Renal cortex interstitium (tissue), 11 donors: ENCODE measurements around the gene MYOM1. TPM values are rescaled to one million over a fixed set of nuclear protein-coding genes. Genes with fewer than 3 reads are reported as not detected.
"Not testable (repeated sequence)": the region's sequence is repeated elsewhere in the genome, so short reads cannot be mapped to it uniquely, and the experiment has no call there.

Experiments used
- DNase-seq, 11 donors: peaks; one replicate each; pipeline ENCODE4 v3.0.0-alpha.2; 2013; ENCODE audit warnings: low read depth in 9 of 11, low spot score in 4 of 11; ENCODE audit errors: extremely low read depth in 1 of 11
- polyA plus RNA-seq, 3 donors: library from polyadenylated mRNA; unstranded; fragments of 120-200 nt; gene quantifications; one replicate each; pipeline ENCODE4 v1.2.1, GENCODE V29; 2013; ENCODE audit not compliant: insufficient read length in 3 of 3

The MYOM1 gene
- polyA plus RNA-seq, 3 donors, result 8.1 to 10.2 (median 8.6) TPM

- DNase-seq, result not testable (repeated sequence)
Measured at GRCh38 chr18:3028115-3028514, 191.7 kb downstream of the MYOM1 start.

DNA sequence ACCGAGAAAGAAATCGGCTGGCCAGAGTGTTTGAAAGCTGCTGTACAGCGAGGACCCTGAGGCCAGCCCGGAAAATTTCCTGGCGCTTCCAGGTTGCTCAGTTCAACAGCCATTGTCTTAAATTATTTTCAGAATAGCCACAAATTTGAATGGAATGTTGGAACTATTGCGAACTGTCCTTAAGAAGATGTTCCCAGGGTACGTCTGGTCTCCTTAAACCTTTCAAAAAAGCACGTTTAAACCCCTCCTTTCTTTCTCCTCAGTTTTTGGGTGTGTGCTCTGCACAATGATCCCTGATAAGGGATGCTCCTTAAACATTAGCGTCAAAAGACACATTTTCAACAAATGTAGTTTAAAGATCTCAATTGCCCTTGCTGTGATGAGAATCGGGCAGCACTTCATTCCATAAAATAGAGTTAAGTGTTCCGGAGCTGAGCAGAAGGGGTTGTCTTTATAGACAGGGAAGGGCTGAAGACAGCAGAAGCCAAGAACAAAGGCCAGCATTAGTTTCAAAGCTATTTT lies 192.3 kb downstream of the MYOM1 start:
- DNase-seq, result no peak

- DNase-seq, result no peak
Measured at GRCh38 chr18:3025544-3025943, 194.2 kb downstream of the MYOM1 start.

GRCh38 chr18:3023603-3024002 lies 196.2 kb downstream of the MYOM1 start:
- DNase-seq, result not testable (repeated sequence)

Other genes starting within 250 kb of the MYOM1 start
- gene LPIN2, start 206.8 kb downstream of the MYOM1 start, polyA plus RNA-seq, result 10 to 100 TPM; 37.8 to 40.0 (median 39.5) TPM
- gene MYL12A, start 27.8 kb upstream of the MYOM1 start, polyA plus RNA-seq, result 100 to 1,000 TPM; 360 to 475 (median 421) TPM
- 100 to 1,000 TPM; 501 to 619 (median 568) TPM for gene MYL12B, start 42.2 kb upstream of the MYOM1 start, polyA plus RNA-seq
- 100 to 1,000 TPM in 1 of 3 donors, 10 to 100 TPM in 2; 82.1 to 107 (median 87.5) TPM for gene TGIF1, start 230.2 kb upstream of the MYOM1 start, polyA plus RNA-seq